ENCODE results near the gene EHMT1.

The EHMT1 gene

GRCh38 chr9:137646341-137646740, 27.5 kb downstream of the EHMT1 start:
- DNase-seq (ENCODE audit: low read depth, low spot score): no peak

DNA sequence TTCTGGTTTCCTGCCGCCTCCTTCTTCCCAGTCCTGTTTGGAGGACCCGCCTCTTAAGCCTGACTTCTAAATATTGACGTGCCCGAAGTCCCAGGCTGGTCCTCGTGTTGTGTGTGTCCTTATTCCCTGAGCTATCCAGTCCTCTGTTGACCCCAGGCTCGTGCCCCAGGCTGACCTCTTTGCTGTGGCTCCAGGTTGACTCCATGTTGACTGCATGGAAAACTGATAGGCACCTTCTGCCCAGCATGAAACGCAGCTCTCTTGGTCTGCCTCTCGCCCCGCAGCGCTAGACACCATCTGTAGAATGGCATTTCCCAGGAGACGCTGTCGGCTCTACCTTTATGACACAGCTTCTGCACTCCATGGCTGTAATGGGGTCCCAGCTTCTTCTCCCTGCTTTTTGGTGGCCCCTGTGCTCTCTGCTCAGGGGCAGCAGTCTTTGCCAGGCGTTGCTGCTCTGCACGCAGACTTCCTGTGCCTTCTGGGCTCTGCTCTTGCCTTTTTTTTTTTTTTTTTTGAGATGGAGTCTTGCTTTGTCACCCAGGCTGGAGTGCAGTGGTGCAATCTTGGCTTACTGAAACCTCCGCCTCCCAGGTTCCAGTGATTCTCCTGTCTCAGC, 28.4 kb downstream of the EHMT1 start:
- DNase-seq (ENCODE audit: low read depth, low spot score): no peak

DNA sequence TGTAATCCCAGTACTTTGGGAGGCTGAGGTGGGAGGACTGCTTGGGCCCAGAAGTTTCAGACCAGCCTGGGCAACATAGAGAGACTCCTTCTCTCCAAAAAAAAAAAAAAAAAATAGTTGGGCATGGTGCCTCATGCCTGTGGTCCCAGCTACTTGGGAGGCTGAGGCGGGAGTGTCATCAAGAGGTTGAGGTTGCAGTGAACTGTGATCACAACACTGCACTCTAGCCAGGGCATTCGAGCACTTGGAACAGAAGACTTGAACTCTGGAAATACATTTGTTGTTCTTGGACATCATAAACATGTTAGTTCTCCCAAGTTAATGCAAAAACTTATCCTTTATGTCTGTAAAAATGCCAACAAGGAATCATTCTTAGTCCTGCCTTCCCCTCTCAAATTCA, 29.6 kb downstream of the EHMT1 start:
- DNase-seq (ENCODE audit: low read depth, low spot score): peak; percentile 68

- DNase-seq (ENCODE audit: low read depth, low spot score): no peak
Observed at GRCh38 chr9:137649553-137649952, 30.7 kb downstream of the EHMT1 start.

GRCh38 chr9:137650259-137650658, 31.5 kb downstream of the EHMT1 start:
- DNase-seq (ENCODE audit: low read depth, low spot score): no peak

GRCh38 chr9:137650779-137651178, 32.0 kb downstream of the EHMT1 start:
- DNase-seq (ENCODE audit: low read depth, low spot score): no peak

- no peak for DNase-seq (ENCODE audit: low read depth, low spot score)
Observed at GRCh38 chr9:137656416-137656815, 37.6 kb downstream of the EHMT1 start.

GRCh38 chr9:137657606-137658005, 38.8 kb downstream of the EHMT1 start:
- DNase-seq (ENCODE audit: low read depth, low spot score): no peak

DNA sequence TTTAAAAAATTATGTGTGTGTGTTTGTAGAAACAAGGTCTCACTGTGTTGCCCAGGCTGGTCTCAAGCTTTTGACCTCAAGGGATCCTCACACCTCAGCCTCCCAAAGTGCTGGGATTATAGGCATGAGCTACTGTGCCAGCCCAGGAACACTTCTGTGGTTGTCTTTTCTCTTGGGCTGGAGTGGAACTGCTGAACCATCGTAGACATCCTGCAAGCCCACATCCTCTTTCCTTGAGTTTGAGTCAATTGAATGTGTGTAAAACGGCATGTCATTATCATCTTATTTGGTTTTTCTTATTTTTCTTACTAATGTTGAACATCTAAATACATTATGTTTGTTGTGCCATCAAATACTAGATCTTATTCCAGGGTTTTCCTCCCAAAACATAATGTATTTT, 40.0 kb downstream of the EHMT1 start:
- no peak for DNase-seq (ENCODE audit: low read depth, low spot score)

DNA sequence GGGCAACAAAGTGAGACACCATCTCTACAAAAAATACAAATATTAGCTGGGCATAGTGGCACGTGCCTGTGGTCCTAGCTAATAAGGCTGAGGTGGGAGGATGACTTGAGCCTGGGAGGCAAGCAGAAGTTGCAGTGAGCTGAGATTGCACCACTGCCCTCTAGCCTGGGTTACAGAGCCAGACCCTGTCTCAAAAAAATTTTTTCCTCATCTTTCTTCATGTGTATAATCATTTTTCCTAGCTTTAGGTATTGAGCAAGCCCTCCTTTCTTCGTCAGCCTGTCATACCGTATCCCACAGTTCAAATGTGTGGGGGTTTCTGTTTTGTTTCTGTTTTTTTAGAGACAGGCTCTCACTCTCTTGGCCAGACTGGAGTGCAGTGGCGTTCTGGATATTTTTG, 41.3 kb downstream of the EHMT1 start:
- no peak for DNase-seq (ENCODE audit: low read depth, low spot score)

- DNase-seq (ENCODE audit: low read depth, low spot score): no peak
Observed at GRCh38 chr9:137663584-137663983, 44.8 kb downstream of the EHMT1 start.

- no peak for DNase-seq (ENCODE audit: low read depth, low spot score)
Observed at GRCh38 chr9:137664676-137665075, 45.9 kb downstream of the EHMT1 start.

DNA sequence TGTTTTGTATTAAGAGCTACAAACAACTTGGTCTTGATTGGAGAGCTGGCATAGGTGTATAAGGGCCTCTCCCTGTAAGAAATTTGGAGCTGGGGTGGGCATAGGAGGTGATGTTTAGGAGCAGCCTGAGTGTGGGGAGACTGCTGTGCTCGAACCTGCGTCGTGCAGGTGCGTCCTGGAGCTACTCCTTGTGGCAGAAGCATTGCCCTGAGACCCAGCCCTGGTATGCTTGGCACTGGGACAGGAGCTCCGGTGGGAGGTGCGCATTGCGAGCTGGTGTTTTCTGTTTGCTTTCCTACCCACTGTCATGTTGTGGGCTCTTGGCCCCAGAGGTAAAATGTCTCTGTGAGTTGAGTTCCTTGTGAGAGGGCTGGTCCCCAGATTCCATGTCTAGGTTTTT, 46.4 kb downstream of the EHMT1 start:
- DNase-seq (ENCODE audit: low read depth, low spot score): no peak

DNA sequence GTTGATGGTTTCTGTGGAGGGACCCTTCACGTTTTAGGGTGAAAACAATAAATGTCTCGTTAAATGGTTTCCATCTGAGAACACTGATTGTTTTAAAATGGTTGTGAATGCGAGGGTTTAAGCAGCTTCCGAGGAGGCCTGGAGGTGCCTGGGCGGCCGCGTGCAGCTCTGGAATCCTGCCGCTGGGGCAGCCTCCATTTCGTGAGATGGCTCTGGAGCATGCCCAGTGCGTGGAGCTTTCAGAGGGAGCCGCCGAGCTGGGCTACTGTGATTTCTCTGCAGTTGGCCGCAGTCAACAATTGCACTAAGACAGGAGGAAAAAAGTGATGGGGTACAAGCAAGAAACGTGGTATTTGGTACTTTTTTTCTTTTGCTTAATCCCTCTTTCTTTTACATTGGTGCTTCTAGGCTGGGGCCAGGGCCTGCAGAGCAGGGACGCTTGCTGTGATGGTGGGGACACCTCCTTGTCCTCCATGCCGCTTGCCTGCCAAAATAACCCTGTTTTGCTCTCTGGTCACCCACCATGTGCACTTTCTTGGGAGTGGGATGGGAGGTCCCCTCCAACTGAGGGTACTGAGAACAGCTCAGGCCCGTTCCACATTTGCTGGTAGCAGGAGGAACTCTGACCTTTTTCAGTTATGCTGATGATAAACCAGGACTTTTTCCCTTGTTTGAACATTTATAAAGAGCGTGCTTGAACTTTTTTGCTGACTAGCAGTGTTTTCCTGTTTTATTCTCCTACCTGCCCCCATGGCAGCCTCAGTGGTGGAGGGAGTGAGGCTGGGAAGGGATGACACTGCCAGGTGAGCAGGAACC, 47.1 kb downstream of the EHMT1 start:
- DNase-seq (ENCODE audit: low read depth, low spot score): peak; percentile 83

DNA sequence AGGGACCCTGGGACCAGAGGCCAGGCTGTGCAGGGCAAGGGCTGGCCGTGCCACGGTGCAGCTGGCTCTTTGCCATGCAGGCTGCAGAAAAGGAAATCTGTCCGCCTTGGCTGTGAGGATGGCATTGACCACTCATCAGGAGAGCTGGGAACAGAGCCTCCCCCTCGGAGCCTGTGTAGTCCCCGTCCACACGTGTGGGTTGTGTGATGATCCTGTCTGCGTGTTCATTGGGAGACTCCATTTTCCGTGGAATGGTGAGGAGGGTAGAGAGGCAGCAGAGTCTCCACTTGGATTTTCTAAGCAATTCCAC, 47.7 kb downstream of the EHMT1 start:
- DNase-seq (ENCODE audit: low read depth, low spot score): peak; percentile 50

DNA sequence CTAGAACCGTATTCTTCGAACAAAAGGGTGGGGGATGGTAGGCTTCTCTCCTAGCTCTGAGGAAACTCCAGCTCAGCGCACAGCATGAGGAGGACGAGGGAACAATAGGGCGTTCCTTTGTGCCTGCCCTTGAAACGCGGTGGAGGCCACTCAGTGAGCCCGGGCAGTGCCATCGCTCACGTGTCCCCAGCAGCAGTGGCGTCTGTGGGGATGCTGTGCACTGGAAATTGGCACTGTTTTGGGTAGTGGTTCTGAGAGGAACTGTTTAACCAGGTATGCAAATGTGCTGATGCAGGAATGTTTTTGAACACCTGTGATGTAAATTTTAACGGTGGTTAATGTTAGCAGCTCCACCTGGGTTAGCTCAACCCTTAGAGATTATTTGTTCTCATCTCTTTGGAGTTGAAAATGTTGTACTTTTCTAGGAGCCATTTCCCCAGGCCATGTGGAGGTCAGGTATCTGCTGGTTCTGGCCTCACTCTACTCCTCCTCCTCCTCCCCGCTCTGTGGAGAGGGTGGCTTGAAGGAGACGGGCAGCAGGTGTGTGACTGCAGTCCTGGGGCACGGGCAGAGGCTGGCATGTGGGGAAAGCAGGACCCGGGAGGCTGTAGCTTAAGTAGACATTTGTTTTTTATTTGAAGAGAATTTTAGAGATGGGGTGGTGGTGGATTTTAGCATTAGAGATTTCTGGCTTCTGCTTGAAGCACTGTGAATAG, 48.3 kb downstream of the EHMT1 start:
- peak; percentile 56 for DNase-seq (ENCODE audit: low read depth, low spot score)

DNA sequence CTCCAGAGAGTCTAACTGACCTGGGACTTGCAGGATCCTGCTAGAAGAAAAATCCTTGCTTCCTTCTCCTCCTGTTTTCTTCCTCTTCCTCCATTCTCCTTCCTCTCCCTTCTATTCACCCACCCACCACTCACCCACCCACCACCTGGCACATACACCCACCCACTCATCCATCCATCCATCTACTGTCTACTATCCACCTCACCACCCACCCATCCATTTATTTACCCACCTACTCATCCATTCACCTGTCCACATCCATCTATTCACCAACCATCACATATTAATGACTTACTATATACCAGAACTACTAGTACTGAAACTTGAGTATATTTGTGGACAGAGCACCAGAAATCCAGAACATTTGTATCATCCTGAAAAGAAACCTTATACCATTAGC, 49.4 kb downstream of the EHMT1 start:
- DNase-seq (ENCODE audit: low read depth, low spot score): no peak

DNA sequence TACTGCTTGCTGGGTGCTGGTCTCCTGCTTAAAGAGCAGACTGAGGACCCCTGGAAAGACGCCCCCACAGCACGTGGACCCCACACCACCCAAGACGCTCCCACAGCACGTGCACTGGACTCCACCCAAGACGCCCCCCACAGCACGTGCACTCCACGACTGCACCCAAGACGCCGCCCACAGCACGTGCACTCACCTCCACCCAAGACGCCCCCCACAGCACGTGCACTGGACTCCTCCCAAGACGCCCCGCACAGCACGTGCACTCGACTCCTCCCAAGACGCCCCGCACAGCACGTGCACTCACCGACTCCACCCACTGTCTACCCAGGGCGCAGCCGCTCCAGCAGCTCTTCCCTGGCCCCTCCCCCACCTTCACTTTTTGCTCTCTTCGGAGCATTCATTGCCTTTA, 50.5 kb downstream of the EHMT1 start:
- DNase-seq (ENCODE audit: low read depth, low spot score): no peak

- peak; percentile 57 for DNase-seq (ENCODE audit: low read depth, low spot score)
Observed at GRCh38 chr9:137670391-137671195, 51.8 kb downstream of the EHMT1 start.

DNA sequence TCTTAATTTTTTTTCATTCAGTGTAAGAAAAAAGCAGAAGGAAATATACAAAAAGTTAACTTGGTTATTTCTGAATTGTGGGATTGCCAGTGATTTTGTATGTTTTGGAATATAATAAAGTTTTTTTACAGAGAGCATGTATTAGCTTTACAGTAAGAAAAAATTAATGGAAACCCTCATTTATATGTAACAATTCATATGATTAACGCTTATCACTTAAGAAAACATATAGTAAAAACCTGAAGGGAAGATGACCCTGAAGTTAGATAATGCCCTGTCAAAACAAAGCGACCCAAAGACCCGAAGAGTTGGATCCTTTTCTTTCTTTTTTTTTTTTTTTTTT, 52.4 kb downstream of the EHMT1 start:
- no peak for DNase-seq (ENCODE audit: low read depth, low spot score)

- DNase-seq (ENCODE audit: low read depth, low spot score): no peak
Observed at GRCh38 chr9:137671721-137672120, 52.9 kb downstream of the EHMT1 start.

Measured in astrocyte of the hippocampus (primary cell).